Tibial nerve (tissue), 4 donors: ENCODE measurements around the gene DNAJC22. TPM values are rescaled to one million over a fixed set of nuclear protein-coding genes. Genes with fewer than 3 reads are reported as not detected.
A peak's percentile ranks its signal among the peaks of the same experiment; 100 is the strongest.

Source experiments
- DNase-seq, 2 donors: peaks; one replicate each; pipeline ENCODE4 v3.0.0-alpha.2; 2019; ENCODE audit warnings: low spot score in 2 of 2
- H3K27ac ChIP-seq, 4 donors: fragments of 200-600 bp; sonication (generic) in 3 of 4; one replicate each; pipeline ENCODE4 v1.5.1; 2017 to 2019; ENCODE audit warnings: mild to moderate bottlenecking in 1 of 4
- H3K27me3 ChIP-seq, 2 donors: fragments of 200-600 bp; sonication (generic) in 1 of 2; one replicate each; pipeline versions ENCODE4 v1.5.1 to v1.6.0; 2017 to 2019
- H3K36me3 ChIP-seq, 3 donors: fragments of 200-600 bp; sonication (generic); one replicate each; pipeline ENCODE4 v1.5.1; 2018 to 2019
- H3K4me1 ChIP-seq, 4 donors: fragments of 200-600 bp; sonication (generic) in 3 of 4; one replicate each; pipeline ENCODE4 v1.5.1; 2017 to 2019
- H3K4me3 ChIP-seq, 4 donors: fragments of 200-600 bp; sonication (generic) in 3 of 4; one replicate each; pipeline ENCODE4 v1.5.1; 2017 to 2019; ENCODE audit warnings: mild to moderate bottlenecking in 1 of 4, moderate library complexity in 1 of 4
- H3K9me3 ChIP-seq, 4 donors: fragments of 200-600 bp; sonication (generic) in 3 of 4; one replicate each; pipeline ENCODE4 v1.5.1; 2017 to 2019
- CTCF ChIP-seq, 5 experiments: fragments of 200-600 bp in 3 of 5; fragments of 450-650 bp in 2 of 5; sonication (generic) in 3 of 5; IDR thresholded peaks; one replicate each; pipeline ENCODE4 v1.5.1; 2016 to 2019; ENCODE audit warnings: antibody characterized with exemption in 5 of 5, mild to moderate bottlenecking in 3 of 5, moderate library complexity in 2 of 5
- EP300 ChIP-seq, 2 donors: sonication (generic); formaldehyde crosslinking; IDR thresholded peaks; one replicate each; pipeline ENCODE4 v1.6.1; 2017; ENCODE audit warnings: antibody characterized with exemption in 2 of 2, mild to moderate bottlenecking in 1 of 2
- POLR2A ChIP-seq, 2 donors: fragments of 450-650 bp; IDR thresholded peaks; one replicate each; pipeline ENCODE4 v1.6.1; 2017; ENCODE audit warnings: antibody characterized with exemption in 2 of 2, mild to moderate bottlenecking in 2 of 2, moderate library complexity in 2 of 2
- WGBS, 2 donors: methylation state at CpG; one replicate each; pipeline ENCODE4 v1.1.5; 2018; 5-methylcytosine and 5-hydroxymethylcytosine counted together
- total RNA-seq, 4 donors: library from RNA; depleted of rRNA; stranded (reverse); fragments of >200 nt; gene quantifications; one replicate each; pipeline ENCODE4 v1.1.0, GENCODE V29; 2016

DNAJC22 gene
- total RNA-seq, 4 donors from 2014 or later = not detected

- no peak for DNase-seq
- H3K27ac ChIP-seq = peak overlapping the region in 3 of 4 donors; percentile 67 to 73 (median 72)
Observed at GRCh38 chr12:49322367-49322707, 24.4 kb upstream of the DNAJC22 start.

GRCh38 chr12:49322708-49323523 is 23.8 kb upstream of the DNAJC22 start, which contains the start of gene TROAP:
Gene TROAP (plus strand): TSS chr12:49323255. CDS start chr12:49323609, 354 bp downstream.
- H3K27me3 ChIP-seq = no peaks in the 10 kb centered on the region
- H3K36me3 ChIP-seq = no peaks in the 10 kb centered on the region
- H3K4me1 ChIP-seq = peaks cover 0 to 16% (median 4%) of the 10 kb centered on the region in 4 donors
- DNase-seq = peak; percentile 92 to 94
- peak within 1 kb of the TSS in 3 of 4 donors; percentile 67 to 73 (median 72) for H3K27ac ChIP-seq
- peak within 1 kb of the TSS; percentile 52 to 97 (median 72) for H3K4me3 ChIP-seq
- no peaks in the 10 kb centered on the region for H3K9me3 ChIP-seq
- WGBS, 2 donors = 1% methylated on average over 64 to 65 of the region's 65 CpGs
- peak; percentile 29 to 40 for TF ChIP-seq POLR2A (IDR thresholded peaks at IDR 0.05)
- peak in 1 of 5 experiments; percentile 34 for TF ChIP-seq CTCF (IDR thresholded peaks at IDR 0.05)
- peak; percentile 54 to 69 for TF ChIP-seq EP300 (IDR thresholded peaks at IDR 0.05)

More at GRCh38 chr12:49322367-49322707, 24.4 kb upstream of the DNAJC22 start:
- WGBS, 2 donors = 40 to 47% methylated on average over 12 of the region's 12 CpGs
- Histone ChIP-seq H3K27me3 (no peaks in the 10 kb centered on the region), H3K4me3 (peak overlapping the region; percentile 52 to 97 (median 72)), H3K4me1 (peaks cover 0 to 16% (median 4%) of the 10 kb centered on the region in 4 donors), H3K36me3 (no peaks in the 10 kb centered on the region), H3K9me3 (no peaks in the 10 kb centered on the region)
- TF ChIP-seq CTCF (IDR thresholded peaks at IDR 0.05) = no peak
- TF ChIP-seq POLR2A (IDR thresholded peaks at IDR 0.05) = no peak
- TF ChIP-seq EP300 (IDR thresholded peaks at IDR 0.05) = no peak

- 8 to 13% methylated on average over 18 to 19 of the region's 19 CpGs for WGBS, 2 donors
- H3K4me3 ChIP-seq = peak overlapping the region; percentile 52 to 97 (median 72)
- TF ChIP-seq EP300 (IDR thresholded peaks at IDR 0.05) = no peak
- TF ChIP-seq CTCF (IDR thresholded peaks at IDR 0.05) = no peak
- no peak for TF ChIP-seq POLR2A (IDR thresholded peaks at IDR 0.05)
- H3K4me1 ChIP-seq = peaks cover 0 to 16% (median 4%) of the 10 kb centered on the region in 4 donors
- H3K9me3 ChIP-seq = no peaks in the 10 kb centered on the region
- no peak for DNase-seq
- no peaks in the 10 kb centered on the region for H3K36me3 ChIP-seq
- no peaks in the 10 kb centered on the region for H3K27me3 ChIP-seq
- H3K27ac ChIP-seq = no peak overlapping the region
Observed at GRCh38 chr12:49323524-49324097, 23.1 kb upstream of the DNAJC22 start.

GRCh38 chr12:49325606-49326005 is 21.1 kb upstream of the DNAJC22 start:
- WGBS, 2 donors = 84 to 100% methylated on average over 5 to 6 of the region's 6 CpGs
- H3K4me3 ChIP-seq = no peak overlapping the region
- H3K27ac ChIP-seq = no peak overlapping the region
- H3K4me1 ChIP-seq = peaks cover 0 to 16% (median 4%) of the 10 kb centered on the region in 4 donors
- no peak for TF ChIP-seq POLR2A (IDR thresholded peaks at IDR 0.05)
- no peak for TF ChIP-seq EP300 (IDR thresholded peaks at IDR 0.05)
- no peak for TF ChIP-seq CTCF (IDR thresholded peaks at IDR 0.05)
- H3K9me3 ChIP-seq = no peaks in the 10 kb centered on the region
- H3K27me3 ChIP-seq = peaks cover 0 to 1% of the 10 kb centered on the region in 2 donors
- DNase-seq = no peak
- H3K36me3 ChIP-seq = no peaks in the 10 kb centered on the region

- Histone ChIP-seq H3K4me3 (no peak overlapping the region), H3K27me3 (peaks cover 0 to 12% of the 10 kb centered on the region in 2 donors), H3K9me3 (no peaks in the 10 kb centered on the region), H3K36me3 (no peaks in the 10 kb centered on the region), H3K27ac (no peak overlapping the region), H3K4me1 (peaks cover 0 to 21% (median 8%) of the 10 kb centered on the region in 4 donors)
- TF ChIP-seq EP300 (IDR thresholded peaks at IDR 0.05) (no peak), POLR2A (IDR thresholded peaks at IDR 0.05) (no peak), CTCF (IDR thresholded peaks at IDR 0.05) (no peak)
- no peak for DNase-seq
Observed at GRCh38 chr12:49327368-49327767, 19.3 kb upstream of the DNAJC22 start.
